Adrenal gland (tissue), 12 donors: ENCODE measurements around the gene ACSF3. TPM values are rescaled to one million over a fixed set of nuclear protein-coding genes. Genes with fewer than 3 reads are reported as not detected.
A peak's percentile ranks its signal among the peaks of the same experiment; 100 is the strongest.

Experiments used
- DNase-seq, 7 donors: peaks; one replicate each; pipeline ENCODE4 v3.0.0-alpha.2; 2019 to 2020
- H3K27ac ChIP-seq, 5 donors: fragments of 200-600 bp; sonication (generic) in 4 of 5; 1 replicate in 3 of 5; 2 replicates in 2 of 5; pipeline versions ENCODE4 v1.5.1 to v1.8.0; 2016 to 2020; ENCODE audit warnings: mild to moderate bottlenecking in 1 of 5
- H3K27me3 ChIP-seq: fragments of 200-600 bp; 2 replicates; pipeline ENCODE4 v1.8.0; 2021
- H3K36me3 ChIP-seq, 2 donors: fragments of 200-600 bp; replicated peaks in 1 of 2; 1 replicate in 1 of 2; 2 replicates in 1 of 2; pipeline versions ENCODE4 v1.5.1 to v1.8.0; 2018 to 2022
- H3K4me1 ChIP-seq, 2 donors: fragments of 200-600 bp; replicated peaks in 1 of 2; 1 replicate in 1 of 2; 2 replicates in 1 of 2; pipeline versions ENCODE4 v1.5.1 to v1.8.0; 2018 to 2021
- H3K4me3 ChIP-seq, 4 donors: fragments of 200-600 bp; sonication (generic) in 3 of 4; one replicate each; pipeline ENCODE4 v1.5.1; 2016 to 2018
- H3K9me3 ChIP-seq, 3 donors: fragments of 200-600 bp; sonication (generic) in 1 of 3; replicated peaks in 1 of 3; 1 replicate in 2 of 3; 2 replicates in 1 of 3; pipeline versions ENCODE4 v1.5.1 to v1.8.0; 2016 to 2021
- CTCF ChIP-seq, 6 experiments: fragments of 450-650 bp in 4 of 6; fragments of 200-600 bp in 2 of 6; sonication (generic) in 1 of 6; IDR thresholded peaks; 1 replicate in 5 of 6; 2 replicates in 1 of 6; pipeline versions ENCODE4 v1.5.1 to v1.8.0; 2016 to 2021; ENCODE audit warnings: antibody characterized with exemption in 6 of 6, mild to moderate bottlenecking in 2 of 6, moderate library complexity in 1 of 6
- POLR2A ChIP-seq, 2 donors: fragments of 450-650 bp; IDR thresholded peaks; one replicate each; pipeline ENCODE4 v1.6.1; 2017; ENCODE audit warnings: antibody characterized with exemption in 2 of 2, mild to moderate bottlenecking in 2 of 2, moderate library complexity in 1 of 2
- WGBS, 4 donors: extraction: QIAGEN DNeasy Blood & Tissue Kit in 2 of 4; methylation state at CpG; one replicate each; pipeline versions ENCODE4 v1.1.5 to v1.1.7; 2013 to 2017; 5-methylcytosine and 5-hydroxymethylcytosine counted together
- intact Hi-C, 2 donors: fragments of 100-400 bp; cut with DNase I; formaldehyde crosslinking; loops; one replicate each; pipeline versions ENCODE4 v1.14.1 to v1.15.0; 2022 to 2023
- polyA plus RNA-seq, 3 donors: library from polyadenylated mRNA; stranded (reverse); fragments of 200-250 nt in 2 of 3; fragments of 350-450 nt in 1 of 3; fragmentation: Illumina TruSeq in 1 of 3; extraction: RNeasy Lipid Tissue Mini Kit (QIAGEN cat#74804) in 1 of 3; gene quantifications; one replicate each; pipeline ENCODE4 v1.2.3, GENCODE V29; 2013 to 2014
- total RNA-seq, 9 donors: library from RNA; depleted of rRNA in 4 of 9; stranded (reverse); fragments of >200 nt in 4 of 9; fragments of 120-200 nt in 1 of 9; fragmentation: NEBNext Ultra II Directional in 1 of 9; extraction: Animal tissue kit (Norgen Biotek cat#: 25700) in 1 of 9; gene quantifications; one replicate each; pipeline versions ENCODE4 v1.1.0 to v1.2.4, GENCODE V29; 2013 to 2023
- donor health status: healthy with polysubstance abuse.
- donor health status: Bipolar disorder and iron deficiency.
- donor health status: DM: yes; HTN: yes; CAD: no.
- donor health status: DM: no; HTN: no; CAD: no.
- donor health status: DM: no; HTN: no; CAD: no.
- donor health status: DM: yes; HTN: yes; CAD: no.

Gene ACSF3
- total and polyA plus RNA-seq, 12 donors: 32.4 to 90.3 (median 57.0) TPM

GRCh38 chr16:89104303-89104702 is 10.7 kb downstream of the ACSF3 start:
- Histone ChIP-seq H3K27me3 (no peaks in the 10 kb centered on the region), H3K9me3 (no peaks in the 10 kb centered on the region), H3K36me3 (peaks cover 0 to 70% of the 10 kb centered on the region in 2 donors), H3K4me3 (no peak overlapping the region), H3K4me1 (no peaks in the 10 kb centered on the region), H3K27ac (peak overlapping the region in 1 of 5 donors; percentile 62)
- intact Hi-C loops: no loop called here
- WGBS, 4 donors: 61 to 87% (median 79%) methylated on average over 2 to 10 of the region's 10 CpGs
- no peak for DNase-seq
- TF ChIP-seq POLR2A (IDR thresholded peaks at IDR 0.05): no peak
- TF ChIP-seq CTCF (IDR thresholded peaks at IDR 0.05): no peak

- no peaks in the 10 kb centered on the region for H3K9me3 ChIP-seq
- no peaks in the 10 kb centered on the region for H3K4me1 ChIP-seq
- WGBS, 4 donors: 71 to 82% (median 79%) methylated on average over 16 to 23 of the region's 23 CpGs
- intact Hi-C loops: no loop called here
- DNase-seq: peak in 2 of 7 donors; percentile 32 to 61
- H3K4me3 ChIP-seq: no peak overlapping the region
- peak overlapping the region in 1 of 5 donors; percentile 62 for H3K27ac ChIP-seq
- no peak for TF ChIP-seq POLR2A (IDR thresholded peaks at IDR 0.05)
- no peak for TF ChIP-seq CTCF (IDR thresholded peaks at IDR 0.05)
- H3K27me3 ChIP-seq: no peaks in the 10 kb centered on the region
- peaks cover 0 to 70% of the 10 kb centered on the region in 2 donors for H3K36me3 ChIP-seq
Observed at GRCh38 chr16:89104930-89105571, 11.4 kb downstream of the ACSF3 start.

- intact Hi-C loops: no loop called here
- Histone ChIP-seq H3K9me3 (no peaks in the 10 kb centered on the region), H3K4me1 (no peaks in the 10 kb centered on the region), H3K27ac (peak overlapping the region in 1 of 5 donors; percentile 62), H3K4me3 (no peak overlapping the region), H3K36me3 (peaks cover 0 to 70% of the 10 kb centered on the region in 2 donors), H3K27me3 (no peaks in the 10 kb centered on the region)
- 80 to 97% (median 90%) methylated on average over 7 to 16 of the region's 16 CpGs for WGBS, 4 donors
- DNase-seq: peak in 1 of 7 donors; percentile 3
- TF ChIP-seq CTCF (IDR thresholded peaks at IDR 0.05) (no peak), POLR2A (IDR thresholded peaks at IDR 0.05) (no peak)
Observed at GRCh38 chr16:89105599-89106151, 12.0 kb downstream of the ACSF3 start.

- TF ChIP-seq CTCF (IDR thresholded peaks at IDR 0.05) (no peak), POLR2A (IDR thresholded peaks at IDR 0.05) (no peak)
- Histone ChIP-seq H3K27ac (no peak overlapping the region), H3K27me3 (no peaks in the 10 kb centered on the region), H3K9me3 (no peaks in the 10 kb centered on the region), H3K4me3 (no peak overlapping the region), H3K36me3 (peaks cover 0 to 66% of the 10 kb centered on the region in 2 donors), H3K4me1 (no peaks in the 10 kb centered on the region)
- 78 to 85% (median 83%) methylated on average over 4 to 15 of the region's 15 CpGs for WGBS, 4 donors
- DNase-seq: peak in 1 of 7 donors; percentile 3
- intact Hi-C loops: no loop called here
Observed at GRCh38 chr16:89106533-89107202, 13.0 kb downstream of the ACSF3 start.
